ENCODE measurements around the gene FAM83C.

- no peak for TF ChIP-seq YY1 (IDR thresholded peaks at IDR 0.05; ENCODE audit: insufficient read depth, insufficient read length)
- TF ChIP-seq ZNF274 (IDR thresholded peaks at IDR 0.05; ENCODE audit: low read depth, low read length): no peak
- TF ChIP-seq SUZ12 (IDR thresholded peaks at IDR 0.05; ENCODE audit: extremely low read depth, insufficient read depth, insufficient read length): no peak
These were observed 20.1 kb upstream of the FAM83C start for GRCh38 chr20:35312318-35312717.

Measured in NT2/D1 (cell line).